SU-DHL-6 (cell line): ENCODE measurements around the gene TRMT44.
"Not testable (repeated sequence)": the region's sequence is repeated elsewhere in the genome, so short reads cannot be mapped to it uniquely, and the experiment has no call there.

ENCODE experiments used
- H2AFZ ChIP-seq: fragments of 200-600 bp; sonication (generic); 2 replicates; pipeline ENCODE4 v1.6.1; 2014; ENCODE audit warnings: low read depth, mild to moderate bottlenecking, moderate library complexity, mixed read lengths, antibody characterized with exemption, low read length; ENCODE audit not compliant: severe bottlenecking
- H3F3A ChIP-seq: fragments of 200-600 bp; shearing (Covaris generic); 2 replicates; pipeline ENCODE4 v1.6.0; 2016; ENCODE audit warnings: antibody characterized with exemption, mild to moderate bottlenecking; ENCODE audit not compliant: insufficient read depth
- H3K27ac ChIP-seq: fragments of 200-600 bp; sonication (generic); 2 replicates; pipeline ENCODE4 v1.5.1; 2016; ENCODE audit warnings: low read depth, mild to moderate bottlenecking, low read length, moderate library complexity, mixed read lengths
- H3K27me3 ChIP-seq: fragments of 200-600 bp; sonication (generic), shearing (Covaris generic); 2 replicates; pipeline ENCODE4 v1.6.0; 2014; ENCODE audit warnings: mild to moderate bottlenecking, low read length
- H3K36me3 ChIP-seq: fragments of 200-600 bp; sonication (generic); 2 replicates; pipeline ENCODE4 v1.6.1; 2014; ENCODE audit warnings: mild to moderate bottlenecking, low read length, mixed read lengths
- H3K4me2 ChIP-seq: fragments of 300-600, 200-600 bp; shearing (Covaris generic), sonication (generic); 2 replicates; pipeline ENCODE4 v1.6.0; 2014; ENCODE audit warnings: low read length, low read depth, mild to moderate bottlenecking; ENCODE audit not compliant: poor library complexity, severe bottlenecking
- H3K4me3 ChIP-seq: fragments of 200-600 bp; sonication (generic); 2 replicates; pipeline ENCODE4 v1.5.1; 2014; ENCODE audit warnings: antibody characterized with exemption, low read length, mild to moderate bottlenecking, mixed read lengths; ENCODE audit not compliant: insufficient read depth, poor library complexity, severe bottlenecking
- H3K79me2 ChIP-seq: fragments of 200-600 bp; sonication (generic); 2 replicates; pipeline ENCODE4 v1.6.1; 2014; ENCODE audit warnings: mild to moderate bottlenecking, low read length, moderate library complexity; ENCODE audit not compliant: insufficient read depth
- H3K9ac ChIP-seq: fragments of 200-600 bp; sonication (generic); 2 replicates; pipeline ENCODE4 v1.7.0; 2014; ENCODE audit warnings: mild to moderate bottlenecking, low read length
- H3K9me2 ChIP-seq: fragments of 200-600 bp; sonication (generic); replicated peaks from 2 replicates; pipeline ENCODE4 v1.6.1; 2014; ENCODE audit warnings: low read length; ENCODE audit not compliant: insufficient read depth
- H3K9me3 ChIP-seq: fragments of 200-600 bp; sonication (generic); 2 replicates; pipeline ENCODE4 v1.6.1; 2014; ENCODE audit warnings: low read length, mixed read lengths; ENCODE audit not compliant: insufficient read depth
- H4K20me1 ChIP-seq: fragments of 200-600 bp; sonication (generic); 2 replicates; pipeline ENCODE4 v1.6.1; 2014; ENCODE audit warnings: low read depth, mild to moderate bottlenecking, antibody characterized with exemption, low read length, moderate library complexity, mixed read lengths
- EZH2phosphoT487 ChIP-seq: fragments of 200-600 bp; sonication (generic), shearing (Covaris generic); conservative IDR thresholded peaks from 2 replicates; pipeline ENCODE4 v1.6.1; 2018; ENCODE audit warnings: mild to moderate bottlenecking, antibody characterized with exemption, low read length, moderate library complexity, mixed read lengths
- TF ChIP-seq, protein P1 (sequence below): fragments of 200-600 bp; sonication (generic); IDR thresholded peaks from one replicate; pipeline ENCODE4 v1.5.1; 2017; ENCODE audit warnings: antibody characterized with exemption, mild to moderate bottlenecking, low read length, moderate library complexity; ENCODE audit not compliant: insufficient read depth, poor library complexity, severe bottlenecking

Gene TRMT44

GRCh38 chr4:8405516-8405875 lies 35.1 kb upstream of the TRMT44 start:
- H4K20me1 ChIP-seq: no peaks in the 10 kb centered on the region
- H3K9me3 ChIP-seq: no peaks in the 10 kb centered on the region
- H3K4me3 ChIP-seq: no peak overlapping the region
- H3K36me3 ChIP-seq: no peaks in the 10 kb centered on the region
- H3K9ac ChIP-seq: no peak overlapping the region
- no peaks in the 10 kb centered on the region for H3K27me3 ChIP-seq
- H3K9me2 ChIP-seq: no peaks in the 10 kb centered on the region
- H3F3A ChIP-seq: no peaks in the 10 kb centered on the region
- no peaks in the 10 kb centered on the region for H3K79me2 ChIP-seq
- no peak overlapping the region for H3K4me2 ChIP-seq
- no peak overlapping the region for H2AFZ ChIP-seq
- TF ChIP-seq EZH2phosphoT487: no peak
- TF ChIP-seq, protein P1, sequence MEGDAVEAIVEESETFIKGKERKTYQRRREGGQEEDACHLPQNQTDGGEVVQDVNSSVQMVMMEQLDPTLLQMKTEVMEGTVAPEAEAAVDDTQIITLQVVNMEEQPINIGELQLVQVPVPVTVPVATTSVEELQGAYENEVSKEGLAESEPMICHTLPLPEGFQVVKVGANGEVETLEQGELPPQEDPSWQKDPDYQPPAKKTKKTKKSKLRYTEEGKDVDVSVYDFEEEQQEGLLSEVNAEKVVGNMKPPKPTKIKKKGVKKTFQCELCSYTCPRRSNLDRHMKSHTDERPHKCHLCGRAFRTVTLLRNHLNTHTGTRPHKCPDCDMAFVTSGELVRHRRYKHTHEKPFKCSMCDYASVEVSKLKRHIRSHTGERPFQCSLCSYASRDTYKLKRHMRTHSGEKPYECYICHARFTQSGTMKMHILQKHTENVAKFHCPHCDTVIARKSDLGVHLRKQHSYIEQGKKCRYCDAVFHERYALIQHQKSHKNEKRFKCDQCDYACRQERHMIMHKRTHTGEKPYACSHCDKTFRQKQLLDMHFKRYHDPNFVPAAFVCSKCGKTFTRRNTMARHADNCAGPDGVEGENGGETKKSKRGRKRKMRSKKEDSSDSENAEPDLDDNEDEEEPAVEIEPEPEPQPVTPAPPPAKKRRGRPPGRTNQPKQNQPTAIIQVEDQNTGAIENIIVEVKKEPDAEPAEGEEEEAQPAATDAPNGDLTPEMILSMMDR: no peak
- no peak overlapping the region for H3K27ac ChIP-seq

- not testable (repeated sequence) for H3K79me2 ChIP-seq, H3K27ac ChIP-seq, H3K9me2 ChIP-seq, H3K9me3 ChIP-seq, H3K27me3 ChIP-seq, H3F3A ChIP-seq, H2AFZ ChIP-seq, H3K4me3 ChIP-seq, H4K20me1 ChIP-seq, H3K36me3 ChIP-seq, H3K9ac ChIP-seq, H3K4me2 ChIP-seq
Measured at GRCh38 chr4:8406887-8407286, 33.7 kb upstream of the TRMT44 start.

DNA sequence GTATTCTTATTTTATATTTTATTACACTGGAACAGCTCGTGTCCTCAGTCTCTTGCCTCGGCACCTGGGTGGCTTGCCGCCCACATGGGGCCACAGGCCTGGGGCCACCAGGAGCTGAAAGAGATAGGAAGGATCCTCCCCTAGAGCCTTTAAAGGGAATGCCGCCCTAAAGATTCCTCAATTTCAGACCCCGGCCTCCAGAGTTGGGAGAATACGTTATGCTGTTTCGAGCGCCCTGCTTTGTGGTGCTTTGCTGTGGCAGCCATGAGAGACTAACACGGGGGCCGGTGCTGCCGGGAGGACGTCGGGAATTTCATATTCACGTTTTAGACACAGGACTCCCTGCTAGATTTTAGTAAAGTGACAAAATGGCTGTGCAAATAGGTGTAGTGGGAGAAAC lies 33.3 kb upstream of the TRMT44 start:
- H3K36me3 ChIP-seq: no peaks in the 10 kb centered on the region
- H3K27ac ChIP-seq: no peak overlapping the region
- H2AFZ ChIP-seq: no peak overlapping the region
- H3K9me2 ChIP-seq: no peaks in the 10 kb centered on the region
- no peaks in the 10 kb centered on the region for H3K27me3 ChIP-seq
- H3K9ac ChIP-seq: no peak overlapping the region
- no peak overlapping the region for H3K4me2 ChIP-seq
- H4K20me1 ChIP-seq: no peaks in the 10 kb centered on the region
- no peak overlapping the region for H3K4me3 ChIP-seq
- TF ChIP-seq, protein P1: no peak
- no peak for TF ChIP-seq EZH2phosphoT487
- H3K79me2 ChIP-seq: no peaks in the 10 kb centered on the region
- no peaks in the 10 kb centered on the region for H3K9me3 ChIP-seq
- H3F3A ChIP-seq: no peaks in the 10 kb centered on the region

- H3K79me2 ChIP-seq: no peaks in the 10 kb centered on the region
- H3K27ac ChIP-seq: no peak overlapping the region
- no peak overlapping the region for H3K4me3 ChIP-seq
- H2AFZ ChIP-seq: no peak overlapping the region
- H3F3A ChIP-seq: no peaks in the 10 kb centered on the region
- H3K27me3 ChIP-seq: no peaks in the 10 kb centered on the region
- no peaks in the 10 kb centered on the region for H3K9me2 ChIP-seq
- no peaks in the 10 kb centered on the region for H4K20me1 ChIP-seq
- TF ChIP-seq EZH2phosphoT487: no peak
- TF ChIP-seq, protein P1: no peak
- no peak overlapping the region for H3K9ac ChIP-seq
- H3K9me3 ChIP-seq: no peaks in the 10 kb centered on the region
- no peaks in the 10 kb centered on the region for H3K36me3 ChIP-seq
- no peak overlapping the region for H3K4me2 ChIP-seq
Measured at GRCh38 chr4:8407756-8408155, 32.8 kb upstream of the TRMT44 start.
